Measurements from ENCODE around the gene ACSL6.

DNA sequence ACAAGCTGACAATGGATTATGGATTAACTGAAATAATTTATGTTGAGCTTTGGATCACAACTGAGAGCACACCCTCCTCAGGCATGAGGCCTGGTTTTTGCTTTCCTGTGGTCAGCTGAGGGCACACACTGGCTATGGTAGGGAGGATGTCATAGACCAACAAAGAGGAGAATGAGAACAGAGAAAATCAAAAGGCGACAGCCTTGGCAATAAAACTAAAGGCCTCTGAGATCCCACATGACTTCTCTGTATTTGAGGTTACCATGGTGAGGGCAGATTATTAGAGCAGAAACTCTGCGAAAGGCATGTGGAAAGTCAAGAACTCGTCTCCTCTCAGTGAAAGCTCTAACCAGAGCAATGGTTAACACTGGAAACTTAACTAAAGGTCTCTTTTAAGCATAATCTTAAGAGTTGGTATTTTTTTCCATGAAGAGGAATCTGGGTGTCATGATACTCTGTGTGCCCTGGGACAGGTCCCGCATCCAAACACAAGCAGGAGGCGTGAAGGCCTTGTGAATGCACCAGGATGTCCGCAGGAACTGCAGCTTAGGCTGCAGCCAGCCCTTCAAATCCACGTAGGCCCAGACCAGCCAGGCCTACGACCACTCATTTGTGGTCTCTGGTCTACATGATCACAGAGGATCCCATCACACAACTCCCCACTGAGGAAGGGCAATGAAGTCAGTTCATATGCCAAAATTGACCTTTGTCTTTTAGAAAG, 53.6 kb downstream of the ACSL6 start:
- TF ChIP-seq CHD1 (IDR thresholded peaks at IDR 0.05; ENCODE audit: low read depth, low read length) (no peak), POLR2A (IDR thresholded peaks at IDR 0.05; ENCODE audit: low read depth, low read length) (no peak), EED (IDR thresholded peaks at IDR 0.05; ENCODE audit: low read depth) (no peak), STAT1 (conservative IDR thresholded peaks at IDR 0.05) (no peak)
- TF ChIP-seq, protein P1, sequence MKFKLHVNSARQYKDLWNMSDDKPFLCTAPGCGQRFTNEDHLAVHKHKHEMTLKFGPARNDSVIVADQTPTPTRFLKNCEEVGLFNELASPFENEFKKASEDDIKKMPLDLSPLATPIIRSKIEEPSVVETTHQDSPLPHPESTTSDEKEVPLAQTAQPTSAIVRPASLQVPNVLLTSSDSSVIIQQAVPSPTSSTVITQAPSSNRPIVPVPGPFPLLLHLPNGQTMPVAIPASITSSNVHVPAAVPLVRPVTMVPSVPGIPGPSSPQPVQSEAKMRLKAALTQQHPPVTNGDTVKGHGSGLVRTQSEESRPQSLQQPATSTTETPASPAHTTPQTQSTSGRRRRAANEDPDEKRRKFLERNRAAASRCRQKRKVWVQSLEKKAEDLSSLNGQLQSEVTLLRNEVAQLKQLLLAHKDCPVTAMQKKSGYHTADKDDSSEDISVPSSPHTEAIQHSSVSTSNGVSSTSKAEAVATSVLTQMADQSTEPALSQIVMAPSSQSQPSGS (IDR thresholded peaks at IDR 0.05; ENCODE audit: low read length), result no peak
